ENCODE data around the gene SLC28A2.
"Not testable (repeated sequence)": the region's sequence is repeated elsewhere in the genome, so short reads cannot be mapped to it uniquely, and the experiment has no call there.

Gene SLC28A2, protein sequence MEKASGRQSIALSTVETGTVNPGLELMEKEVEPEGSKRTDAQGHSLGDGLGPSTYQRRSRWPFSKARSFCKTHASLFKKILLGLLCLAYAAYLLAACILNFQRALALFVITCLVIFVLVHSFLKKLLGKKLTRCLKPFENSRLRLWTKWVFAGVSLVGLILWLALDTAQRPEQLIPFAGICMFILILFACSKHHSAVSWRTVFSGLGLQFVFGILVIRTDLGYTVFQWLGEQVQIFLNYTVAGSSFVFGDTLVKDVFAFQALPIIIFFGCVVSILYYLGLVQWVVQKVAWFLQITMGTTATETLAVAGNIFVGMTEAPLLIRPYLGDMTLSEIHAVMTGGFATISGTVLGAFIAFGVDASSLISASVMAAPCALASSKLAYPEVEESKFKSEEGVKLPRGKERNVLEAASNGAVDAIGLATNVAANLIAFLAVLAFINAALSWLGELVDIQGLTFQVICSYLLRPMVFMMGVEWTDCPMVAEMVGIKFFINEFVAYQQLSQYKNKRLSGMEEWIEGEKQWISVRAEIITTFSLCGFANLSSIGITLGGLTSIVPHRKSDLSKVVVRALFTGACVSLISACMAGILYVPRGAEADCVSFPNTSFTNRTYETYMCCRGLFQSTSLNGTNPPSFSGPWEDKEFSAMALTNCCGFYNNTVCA
- total RNA-seq = 0 to 0.04 reads per million in 2 donors

- no peak for DNase-seq
These were observed at the start of gene SLC28A2 for GRCh38 chr15:45251888-45252287. TSS of gene SLC28A2 (plus strand) at chr15:45252234. CDS start at chr15:45253216, 982 bp downstream.

DNA sequence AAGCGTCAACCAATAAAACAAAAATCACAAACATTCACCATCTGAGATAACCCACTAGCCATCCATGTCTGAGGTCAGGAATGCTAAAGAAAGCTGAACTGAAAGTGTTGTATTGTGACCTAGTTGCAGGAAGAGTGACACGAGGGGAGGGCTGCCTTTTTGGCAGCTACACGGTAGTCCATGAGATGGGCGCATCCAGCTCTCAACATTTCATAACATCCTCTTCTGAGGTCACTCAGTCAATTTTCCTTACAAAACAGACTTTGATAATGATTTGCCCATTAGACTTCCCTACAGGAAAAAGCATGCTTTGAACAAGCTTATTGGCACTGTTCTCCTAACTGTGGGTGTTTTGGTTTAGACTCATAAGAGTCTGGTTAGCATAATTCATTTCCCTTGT, 48.9 kb upstream of the SLC28A2 start:
- DNase-seq = no peak

DNA sequence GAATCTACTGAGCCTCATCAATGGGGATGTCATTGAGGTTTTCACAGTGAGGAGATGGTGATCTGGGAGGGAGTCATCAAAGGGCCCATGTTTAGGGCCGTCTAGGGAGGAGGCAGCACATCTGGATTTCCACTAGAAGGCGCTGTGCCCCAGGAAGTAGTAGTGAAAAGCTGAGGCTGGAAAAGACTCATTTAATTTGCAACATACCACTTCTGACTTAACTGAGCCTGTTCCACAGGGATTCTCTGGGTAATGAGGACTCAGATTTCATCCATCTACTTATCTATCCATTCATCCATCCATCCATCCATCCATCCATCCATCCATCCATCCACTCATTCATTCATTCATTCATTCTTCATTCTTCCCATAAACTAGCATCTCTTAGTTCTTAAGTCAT, 46.8 kb upstream of the SLC28A2 start:
- DNase-seq = no peak

DNA sequence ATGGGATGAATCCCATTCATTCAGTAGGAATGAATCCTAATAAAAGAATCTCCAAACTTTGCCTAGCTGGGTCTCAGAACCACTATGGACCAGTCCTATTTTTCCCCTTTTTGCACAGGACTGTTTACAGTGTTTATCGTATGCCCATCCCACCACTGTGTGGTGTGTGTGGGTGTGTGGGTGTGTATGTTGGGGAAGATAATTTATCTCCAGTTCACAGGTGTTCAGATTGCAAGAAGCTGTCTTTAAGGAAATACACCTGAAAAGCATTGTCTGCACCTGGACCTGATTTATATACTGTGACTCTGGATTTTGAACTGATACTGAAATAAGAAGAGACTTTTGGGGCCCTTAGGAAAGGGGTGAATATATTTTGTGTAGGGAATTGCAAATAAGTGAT, 39.5 kb upstream of the SLC28A2 start:
- DNase-seq = no peak

GRCh38 chr15:45221053-45221599, 30.9 kb upstream of the SLC28A2 start:
- no peak for DNase-seq

- no peak for DNase-seq
These were observed 30.1 kb upstream of the SLC28A2 start for GRCh38 chr15:45221967-45222366.

DNA sequence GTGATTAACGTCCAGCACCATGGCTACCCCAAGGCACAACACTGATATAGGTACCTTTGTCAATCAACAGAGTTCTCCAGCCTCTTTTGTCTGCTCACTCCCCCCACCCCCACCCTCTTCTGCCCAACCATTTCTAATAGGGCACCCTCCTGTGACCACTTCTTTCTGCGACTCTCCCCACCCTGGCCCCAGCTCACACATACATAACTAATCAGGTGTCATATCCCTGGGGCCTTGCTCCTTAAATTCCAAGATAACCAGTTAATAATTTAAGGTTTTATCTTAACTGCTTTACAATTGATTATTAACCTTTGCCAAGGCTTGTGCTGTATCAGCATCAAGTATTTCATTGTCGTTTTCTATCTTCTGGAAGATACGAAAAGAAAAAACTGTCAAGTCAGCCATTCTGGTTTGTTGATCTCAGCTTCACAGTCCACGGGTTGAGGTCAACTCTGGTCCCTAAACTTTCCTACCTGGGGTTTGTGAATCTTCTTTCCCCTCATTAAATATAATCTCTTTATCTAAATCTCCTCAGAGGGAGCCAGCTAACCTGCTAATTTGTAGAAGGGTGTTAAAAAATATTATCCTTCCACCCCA, 27.3 kb upstream of the SLC28A2 start:
- no peak for DNase-seq

DNA sequence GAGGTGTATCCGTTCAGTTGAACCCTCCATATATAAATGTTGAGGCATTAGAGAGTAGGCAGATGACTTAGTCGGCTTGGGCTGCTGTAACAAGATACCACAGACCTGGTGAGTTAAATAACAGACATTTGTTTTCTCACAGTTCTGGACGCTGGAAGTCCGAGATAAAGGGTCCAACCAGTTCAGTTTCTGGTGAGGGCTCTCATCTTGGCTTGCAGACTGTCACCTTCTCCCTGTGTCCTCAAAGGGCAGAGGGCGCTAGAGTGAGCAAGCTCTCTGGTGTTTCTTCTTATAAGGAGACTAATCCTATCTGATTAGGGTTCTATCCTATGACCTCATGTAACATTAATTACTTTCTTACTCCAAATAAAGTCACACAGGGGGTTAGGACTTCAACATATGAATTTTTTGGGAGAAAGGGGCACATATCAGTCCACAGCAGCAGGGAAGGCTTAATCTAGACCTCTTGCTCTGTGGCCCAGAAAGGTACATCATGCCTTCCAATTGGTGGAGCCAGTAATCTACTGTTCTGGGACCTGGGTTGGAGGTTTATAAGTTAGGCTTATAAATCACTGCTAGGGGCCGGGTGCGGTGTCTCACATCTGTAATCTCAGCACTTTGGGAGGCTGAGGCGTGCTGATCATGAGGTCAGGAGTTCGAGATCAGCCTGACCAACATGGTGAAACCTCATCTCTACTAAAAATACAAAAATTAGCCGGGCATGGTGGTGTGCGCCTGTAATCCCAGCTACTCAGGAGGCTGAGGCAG, 26.3 kb upstream of the SLC28A2 start:
- DNase-seq = no peak

- no peak for DNase-seq
These were observed 23.1 kb upstream of the SLC28A2 start for GRCh38 chr15:45228931-45229330.

- no peak for DNase-seq
These were observed 21.6 kb upstream of the SLC28A2 start for GRCh38 chr15:45230245-45230965.

GRCh38 chr15:45231132-45231531, 20.9 kb upstream of the SLC28A2 start:
- DNase-seq = no peak

GRCh38 chr15:45231864-45232562, 20.0 kb upstream of the SLC28A2 start:
- no peak for DNase-seq

DNA sequence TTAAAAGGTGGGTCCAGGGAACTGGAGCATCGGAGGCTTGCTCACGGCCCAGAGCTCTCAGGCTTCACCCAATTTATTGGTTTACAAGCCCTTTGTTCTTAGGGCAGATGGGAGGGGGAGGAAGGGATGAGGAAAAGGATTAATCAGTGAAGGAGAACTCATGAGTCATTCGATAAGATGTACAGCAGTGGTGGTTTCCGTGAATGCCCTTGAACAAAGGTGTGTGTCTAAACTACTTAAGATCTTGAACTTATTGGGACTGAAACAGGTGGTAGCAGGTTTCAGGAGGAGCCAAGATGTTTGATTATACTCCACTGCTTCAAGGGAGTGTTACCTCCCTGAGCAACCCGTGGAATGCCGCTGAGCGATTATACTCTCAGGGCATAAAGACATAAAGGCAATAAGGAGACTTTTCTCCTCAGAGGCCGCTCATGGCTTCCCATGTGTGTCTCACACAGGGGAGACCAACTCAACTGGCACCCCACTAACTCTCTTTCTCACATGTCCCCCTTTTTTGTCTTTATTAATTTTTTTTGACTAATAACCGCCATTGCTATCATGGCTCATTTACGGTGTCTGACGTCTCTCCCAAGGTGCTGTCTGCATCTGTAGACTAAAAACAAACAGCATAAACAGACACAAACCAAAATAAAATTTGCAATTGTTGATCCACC, 17.3 kb upstream of the SLC28A2 start:
- no peak for DNase-seq

GRCh38 chr15:45236806-45237205, 15.2 kb upstream of the SLC28A2 start:
- DNase-seq = not testable (repeated sequence)

GRCh38 chr15:45242289-45242688, 9.7 kb upstream of the SLC28A2 start:
- DNase-seq = no peak

DNA sequence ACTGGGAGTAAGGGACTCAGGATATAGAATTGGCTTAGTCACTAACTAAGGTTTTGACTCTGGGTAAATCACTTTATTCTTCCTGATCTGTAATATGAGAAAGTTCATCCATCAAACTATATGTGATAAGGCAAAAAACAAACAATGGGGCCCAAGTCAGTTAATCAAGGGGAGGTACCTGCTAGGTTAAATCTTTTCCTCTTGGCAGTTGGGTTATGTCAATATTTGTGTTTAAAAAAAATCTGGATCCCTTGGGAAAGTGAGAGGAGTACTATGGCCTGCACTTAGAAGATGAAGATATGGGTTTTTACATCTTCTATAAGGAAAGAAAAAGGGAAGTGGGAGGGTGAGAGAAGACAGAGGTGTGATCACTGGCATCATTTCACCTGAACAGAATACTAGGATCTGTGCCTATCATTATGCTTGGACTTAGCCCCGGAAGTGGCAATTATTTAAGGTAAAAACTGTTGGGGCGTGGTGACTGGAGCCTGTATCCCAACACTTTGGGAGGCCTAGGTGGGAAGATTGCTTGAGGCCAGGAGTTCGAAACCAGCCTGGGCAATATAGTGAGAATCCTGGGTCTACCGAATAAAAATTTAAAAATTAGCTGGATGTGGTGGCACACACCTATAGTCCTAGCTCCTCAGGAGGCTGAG, 2.8 kb upstream of the SLC28A2 start:
- DNase-seq = no peak

GRCh38 chr15:45253330-45253729, 1.3 kb downstream of the SLC28A2 start:
- no peak for DNase-seq

- DNase-seq = no peak
These were observed 2.4 kb downstream of the SLC28A2 start for GRCh38 chr15:45254405-45254804.

DNA sequence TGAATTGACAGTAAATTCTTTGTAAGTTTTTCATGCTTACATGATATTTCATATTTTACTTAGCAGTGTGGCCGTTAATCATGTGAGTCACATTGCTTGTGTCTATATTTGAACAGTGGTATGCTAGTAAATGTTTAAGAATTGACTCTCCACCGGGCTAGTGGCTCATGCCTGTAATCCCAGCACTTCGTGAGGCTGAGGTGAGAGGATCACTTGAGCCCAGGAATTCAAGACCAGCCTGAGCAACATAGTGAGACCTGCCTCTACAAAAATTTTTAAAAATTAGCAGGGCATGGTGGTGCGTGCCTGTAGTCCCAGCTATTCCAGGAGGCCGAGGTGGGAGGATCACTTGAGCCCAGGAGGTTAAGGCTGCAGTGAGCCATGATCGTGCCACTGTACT, 2.8 kb downstream of the SLC28A2 start:
- DNase-seq = not testable (repeated sequence)

GRCh38 chr15:45259796-45260195, 7.8 kb downstream of the SLC28A2 start:
- DNase-seq = no peak
